DOHH2 (cell line): ENCODE data around the gene TRAPPC2L.

ENCODE experiments used
- H3F3A ChIP-seq: fragments of 200-600 bp; sonication (generic), shearing (Covaris generic); 2 replicates; pipeline ENCODE4 v1.6.0; 2016; ENCODE audit warnings: antibody characterized with exemption, mild to moderate bottlenecking; ENCODE audit not compliant: control insufficient read depth, insufficient read depth
- H3K27ac ChIP-seq: fragments of 200-600 bp; sonication (generic); 2 replicates; pipeline ENCODE4 v1.5.1; 2014; ENCODE audit warnings: low read depth, mild to moderate bottlenecking, low read length, moderate library complexity
- H3K27me3 ChIP-seq: fragments of 200-600 bp; sonication (generic); 2 replicates; pipeline ENCODE4 v1.6.1; 2014; ENCODE audit warnings: mild to moderate bottlenecking, low read length, mixed read lengths; ENCODE audit not compliant: control insufficient read depth
- H3K36me3 ChIP-seq: fragments of 200-600 bp; sonication (generic); 2 replicates; pipeline ENCODE4 v1.6.1; 2014; ENCODE audit warnings: mild to moderate bottlenecking, low read length, moderate library complexity, mixed read lengths; ENCODE audit not compliant: control insufficient read depth
- H3K4me1 ChIP-seq: fragments of 200-600 bp; sonication (generic); 2 replicates; pipeline ENCODE4 v1.6.1; 2014; ENCODE audit warnings: mild to moderate bottlenecking, low read length, mixed read lengths; ENCODE audit not compliant: control insufficient read depth
- H3K4me2 ChIP-seq: fragments of 200-600 bp; sonication (generic); 2 replicates; pipeline ENCODE4 v1.6.0; 2014; ENCODE audit warnings: mild to moderate bottlenecking, low read length, moderate library complexity
- H3K4me3 ChIP-seq: fragments of 200-600 bp; sonication (generic); 2 replicates; pipeline ENCODE4 v1.5.1; 2014; ENCODE audit warnings: mild to moderate bottlenecking, low read length, mixed read lengths
- H3K79me2 ChIP-seq: fragments of 200-600 bp; sonication (generic); 2 replicates; pipeline ENCODE4 v1.6.1; 2014; ENCODE audit warnings: mild to moderate bottlenecking, low read length, mixed read lengths; ENCODE audit not compliant: control insufficient read depth
- H3K9me2 ChIP-seq: fragments of 200-600 bp; sonication (generic); replicated peaks from 2 replicates; pipeline ENCODE4 v1.6.1; 2014; ENCODE audit warnings: mild to moderate bottlenecking, low read length, mixed read lengths; ENCODE audit not compliant: control insufficient read depth
- H3K9me3 ChIP-seq: fragments of 200-600 bp; sonication (generic); 2 replicates; pipeline ENCODE4 v1.6.1; 2014; ENCODE audit warnings: antibody characterized with exemption, low read length, mixed read lengths; ENCODE audit not compliant: control insufficient read depth, insufficient read depth
- H4K20me1 ChIP-seq: fragments of 200-600 bp; sonication (generic); 2 replicates; pipeline ENCODE4 v1.6.0; 2014; ENCODE audit warnings: low read depth, mild to moderate bottlenecking, antibody characterized with exemption, low read length, moderate library complexity; ENCODE audit not compliant: control insufficient read depth, insufficient read depth
- EZH2phosphoT487 ChIP-seq: fragments of 200-600 bp; sonication (generic); IDR thresholded peaks from 2 replicates; pipeline ENCODE4 v1.6.1; 2017; ENCODE audit warnings: borderline replicate concordance, mild to moderate bottlenecking, antibody characterized with exemption, low read length, moderate library complexity, mixed read lengths
- TF ChIP-seq, protein P1 (sequence below): fragments of 200-600 bp; sonication (generic); IDR thresholded peaks from one replicate; pipeline ENCODE4 v1.5.1; 2014; ENCODE audit warnings: antibody characterized with exemption, mild to moderate bottlenecking, low read depth, low read length; ENCODE audit not compliant: poor library complexity, severe bottlenecking

The TRAPPC2L gene

DNA sequence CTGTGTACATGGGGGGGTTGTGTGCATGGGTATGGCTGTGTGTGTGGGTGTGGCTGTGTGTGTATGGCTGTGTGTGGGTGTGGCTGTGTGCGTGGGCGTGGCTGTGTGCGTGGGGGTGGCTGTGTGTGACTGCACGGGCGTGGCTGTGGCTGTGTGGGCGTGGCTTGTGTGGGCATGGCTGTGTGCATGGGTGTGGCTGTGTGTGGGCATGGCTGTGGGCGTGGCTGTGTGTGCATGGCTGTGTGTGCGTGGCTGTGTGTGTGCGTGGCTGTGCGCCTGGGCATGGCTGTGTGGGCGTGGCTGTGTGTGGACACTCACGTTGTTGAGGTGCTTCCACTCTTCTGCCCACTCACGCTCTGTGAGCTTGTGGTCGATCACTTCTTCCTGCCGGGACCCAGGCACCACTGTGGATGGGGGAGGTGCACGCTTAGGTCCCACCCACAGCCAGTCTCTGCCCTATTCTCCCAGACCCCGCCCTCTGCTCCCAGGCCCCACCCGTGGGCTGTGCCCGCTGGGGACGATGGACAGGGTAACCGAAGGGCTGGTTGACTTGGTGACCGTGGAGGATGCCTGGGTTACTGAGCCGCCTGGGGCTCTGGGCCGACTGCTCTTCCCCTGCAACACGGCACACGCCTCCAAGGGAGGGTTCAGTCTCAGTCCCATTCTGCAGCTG is 25.6 kb downstream of the TRAPPC2L start:
- no peaks in the 10 kb centered on the region for H3K9me2 ChIP-seq
- no peaks in the 10 kb centered on the region for H3K27me3 ChIP-seq
- no peak overlapping the region for H3K4me3 ChIP-seq
- no peak overlapping the region for H3K4me2 ChIP-seq
- H4K20me1 ChIP-seq, result no peaks in the 10 kb centered on the region
- TF ChIP-seq, protein P1, sequence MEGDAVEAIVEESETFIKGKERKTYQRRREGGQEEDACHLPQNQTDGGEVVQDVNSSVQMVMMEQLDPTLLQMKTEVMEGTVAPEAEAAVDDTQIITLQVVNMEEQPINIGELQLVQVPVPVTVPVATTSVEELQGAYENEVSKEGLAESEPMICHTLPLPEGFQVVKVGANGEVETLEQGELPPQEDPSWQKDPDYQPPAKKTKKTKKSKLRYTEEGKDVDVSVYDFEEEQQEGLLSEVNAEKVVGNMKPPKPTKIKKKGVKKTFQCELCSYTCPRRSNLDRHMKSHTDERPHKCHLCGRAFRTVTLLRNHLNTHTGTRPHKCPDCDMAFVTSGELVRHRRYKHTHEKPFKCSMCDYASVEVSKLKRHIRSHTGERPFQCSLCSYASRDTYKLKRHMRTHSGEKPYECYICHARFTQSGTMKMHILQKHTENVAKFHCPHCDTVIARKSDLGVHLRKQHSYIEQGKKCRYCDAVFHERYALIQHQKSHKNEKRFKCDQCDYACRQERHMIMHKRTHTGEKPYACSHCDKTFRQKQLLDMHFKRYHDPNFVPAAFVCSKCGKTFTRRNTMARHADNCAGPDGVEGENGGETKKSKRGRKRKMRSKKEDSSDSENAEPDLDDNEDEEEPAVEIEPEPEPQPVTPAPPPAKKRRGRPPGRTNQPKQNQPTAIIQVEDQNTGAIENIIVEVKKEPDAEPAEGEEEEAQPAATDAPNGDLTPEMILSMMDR, result no peak
- no peak for TF ChIP-seq EZH2phosphoT487
- H3K27ac ChIP-seq, result no peak overlapping the region
- no peaks in the 10 kb centered on the region for H3K4me1 ChIP-seq
- no peaks in the 10 kb centered on the region for H3K79me2 ChIP-seq
- H3F3A ChIP-seq, result no peaks in the 10 kb centered on the region
- no peaks in the 10 kb centered on the region for H3K9me3 ChIP-seq
- H3K36me3 ChIP-seq, result peaks cover 82% of the 10 kb centered on the region

DNA sequence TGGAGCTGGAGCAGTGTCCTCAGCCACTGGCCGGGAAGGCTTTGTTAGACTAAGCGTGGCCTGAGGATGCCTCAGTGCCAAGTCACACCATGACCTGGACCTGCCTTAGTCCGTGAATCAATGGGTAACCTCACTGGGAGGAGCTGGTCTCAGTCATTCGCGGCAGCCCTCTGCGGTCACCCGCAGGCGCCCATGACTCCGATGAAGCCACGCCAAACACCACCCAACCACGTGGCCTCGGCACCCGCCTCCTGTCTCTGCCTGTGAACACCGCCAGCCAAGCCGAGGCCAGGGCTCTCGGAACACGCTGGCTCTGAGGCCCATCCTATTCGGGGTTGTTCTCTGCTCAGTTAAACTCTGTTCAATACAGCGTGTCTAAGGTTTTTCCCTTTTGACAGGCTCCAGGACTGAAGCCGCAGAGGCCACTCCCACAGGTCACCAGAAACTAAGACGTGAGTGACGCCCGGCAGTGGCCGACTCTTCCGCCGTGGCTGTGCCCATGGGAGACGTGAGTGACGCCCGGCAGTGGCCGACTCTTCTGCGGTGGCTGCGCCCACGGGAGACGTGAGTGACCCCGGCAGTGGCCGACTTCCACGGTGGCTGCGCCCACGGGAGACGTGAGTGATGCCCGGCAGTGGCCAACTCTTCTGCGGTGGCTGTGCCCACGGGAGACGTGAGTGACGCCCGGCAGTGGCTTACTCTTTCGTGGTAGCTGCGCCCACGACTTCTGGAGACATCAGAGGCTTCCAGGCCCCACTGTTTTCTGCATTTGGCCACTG is 26.4 kb downstream of the TRAPPC2L start:
- Histone ChIP-seq H3K9me2 (no peaks in the 10 kb centered on the region), H3K4me3 (no peak overlapping the region), H3K27ac (no peak overlapping the region), H3K36me3 (peaks cover 82% of the 10 kb centered on the region), H3F3A (no peaks in the 10 kb centered on the region), H3K79me2 (no peaks in the 10 kb centered on the region), H3K27me3 (no peaks in the 10 kb centered on the region), H3K4me2 (no peak overlapping the region), H3K9me3 (no peaks in the 10 kb centered on the region), H4K20me1 (no peaks in the 10 kb centered on the region), H3K4me1 (no peaks in the 10 kb centered on the region)
- TF ChIP-seq EZH2phosphoT487, result no peak
- TF ChIP-seq, protein P1, result no peak

DNA sequence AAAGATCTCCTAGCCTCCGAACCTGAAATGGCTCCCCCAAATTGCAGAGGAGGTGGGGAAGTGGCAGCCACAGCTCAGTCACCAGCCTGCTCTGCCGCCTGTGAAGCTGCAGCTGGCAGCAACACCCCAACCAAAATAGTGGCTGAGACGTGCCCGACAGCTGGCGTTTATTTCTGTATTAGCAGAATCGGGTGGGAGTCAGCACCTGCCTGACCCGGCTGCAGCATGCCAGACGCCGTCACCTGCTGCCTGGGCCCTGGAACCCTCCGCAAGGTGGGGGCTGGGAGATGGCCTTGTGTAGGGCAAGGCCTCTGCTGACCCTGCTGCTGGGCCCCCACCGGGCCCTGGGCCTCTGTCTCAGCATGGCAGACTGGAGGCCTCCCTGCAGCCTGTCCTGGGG is 27.0 kb downstream of the TRAPPC2L start:
- Histone ChIP-seq H4K20me1 (no peaks in the 10 kb centered on the region), H3K27me3 (no peaks in the 10 kb centered on the region), H3K4me1 (no peaks in the 10 kb centered on the region), H3K36me3 (peaks cover 78% of the 10 kb centered on the region), H3K27ac (no peak overlapping the region), H3K4me2 (no peak overlapping the region), H3K79me2 (no peaks in the 10 kb centered on the region), H3K4me3 (no peak overlapping the region), H3K9me3 (no peaks in the 10 kb centered on the region), H3F3A (no peaks in the 10 kb centered on the region), H3K9me2 (no peaks in the 10 kb centered on the region)
- TF ChIP-seq EZH2phosphoT487, result no peak
- TF ChIP-seq, protein P1, result no peak
